ENCODE measurements around the gene PTCD1. TPM values are rescaled to one million over a fixed set of nuclear protein-coding genes. Genes with fewer than 3 reads are reported as not detected.

PTCD1 gene
- total RNA-seq, 4 donors from 2014 or later = 8.5 to 14.2 (median 9.5) TPM

- intact Hi-C loops (cut with DNase I; ENCODE audit: low total_unique reads) = no loop called here
- 68 to 82% methylated on average over 2 of the region's 2 CpGs for WGBS, 2 donors
- no peak for DNase-seq (ENCODE audit: low spot score in 2 of 2)
- no peak for TF ChIP-seq POLR2A (IDR thresholded peaks at IDR 0.05)
- no peak for TF ChIP-seq CTCF (IDR thresholded peaks at IDR 0.05)
- H3K4me3 ChIP-seq (ENCODE audit: low read depth, poor library complexity, severe bottlenecking) = no peak overlapping the region
Observed at GRCh38 chr7:99461221-99461620, 22.6 kb upstream of the PTCD1 start.

- TF ChIP-seq CTCF (IDR thresholded peaks at IDR 0.05) = no peak
- TF ChIP-seq POLR2A (IDR thresholded peaks at IDR 0.05) = no peak
- WGBS, 2 donors = 63% methylated on average over 11 of the region's 11 CpGs
- DNase-seq (ENCODE audit: low spot score in 2 of 2) = no peak
- no peak overlapping the region for H3K4me3 ChIP-seq (ENCODE audit: low read depth, poor library complexity, severe bottlenecking)
- intact Hi-C loops (cut with DNase I; ENCODE audit: low total_unique reads) = no loop called here
Observed at GRCh38 chr7:99460651-99461050, 22.1 kb upstream of the PTCD1 start.

- DNase-seq (ENCODE audit: low spot score in 2 of 2) = no peak
- intact Hi-C loops (cut with DNase I; ENCODE audit: low total_unique reads) = no loop called here
- TF ChIP-seq POLR2A (IDR thresholded peaks at IDR 0.05) (no peak), CTCF (IDR thresholded peaks at IDR 0.05) (no peak)
- no peak overlapping the region for H3K4me3 ChIP-seq (ENCODE audit: low read depth, poor library complexity, severe bottlenecking)
- 84 to 88% methylated on average over 8 of the region's 8 CpGs for WGBS, 2 donors
Observed at GRCh38 chr7:99459087-99459486, 20.5 kb upstream of the PTCD1 start.

GRCh38 chr7:99457650-99458493, 19.3 kb upstream of the PTCD1 start:
- WGBS, 2 donors = 84 to 85% methylated on average over 22 to 24 of the region's 26 CpGs
- intact Hi-C loops (cut with DNase I; ENCODE audit: low total_unique reads) = no loop called here
- H3K4me3 ChIP-seq (ENCODE audit: low read depth, poor library complexity, severe bottlenecking) = no peak overlapping the region
- TF ChIP-seq CTCF (IDR thresholded peaks at IDR 0.05) (no peak), POLR2A (IDR thresholded peaks at IDR 0.05) (no peak)
- no peak for DNase-seq (ENCODE audit: low spot score in 2 of 2)

GRCh38 chr7:99457050-99457649, 18.6 kb upstream of the PTCD1 start:
- WGBS, 2 donors = 71 to 83% methylated on average over 6 of the region's 6 CpGs
- intact Hi-C loops (cut with DNase I; ENCODE audit: low total_unique reads) = no loop called here
- DNase-seq (ENCODE audit: low spot score in 2 of 2) = no peak
- H3K4me3 ChIP-seq (ENCODE audit: low read depth, poor library complexity, severe bottlenecking) = no peak overlapping the region
- no peak for TF ChIP-seq POLR2A (IDR thresholded peaks at IDR 0.05)
- TF ChIP-seq CTCF (IDR thresholded peaks at IDR 0.05) = no peak

All from lower leg skin (tissue), 4 donors.